ENCODE measurements around the gene MED8.

MED8 gene

GRCh38 chr1:43427524-43427923 lies 37.9 kb upstream of the MED8 start:
- H3K27me3 ChIP-seq (ENCODE audit: insufficient read depth, poor library complexity, severe bottlenecking) = no peaks in the 10 kb centered on the region
- H3K4me3 ChIP-seq (ENCODE audit: severe bottlenecking) = no peak overlapping the region
- H3K36me3 ChIP-seq (ENCODE audit: low read depth) = peaks cover 90% of the 10 kb centered on the region
- DNase-seq (ENCODE audit: low spot score) (no peak), ATAC-seq (ENCODE audit: low read depth) (no peak)
- no peaks in the 10 kb centered on the region for H3K9me3 ChIP-seq (ENCODE audit: severe bottlenecking)
- H3K4me1 ChIP-seq (ENCODE audit: insufficient read depth, poor library complexity, severe bottlenecking) = peaks cover 5% of the 10 kb centered on the region
- no peak overlapping the region for H3K27ac ChIP-seq (ENCODE audit: poor library complexity, severe bottlenecking)
- no peak for TF ChIP-seq CTCF (IDR thresholded peaks at IDR 0.05; ENCODE audit: poor library complexity, severe bottlenecking)

- Histone ChIP-seq H3K27me3 (ENCODE audit: insufficient read depth, poor library complexity, severe bottlenecking) (no peaks in the 10 kb centered on the region), H3K9me3 (ENCODE audit: severe bottlenecking) (no peaks in the 10 kb centered on the region), H3K4me3 (ENCODE audit: severe bottlenecking) (no peak overlapping the region), H3K36me3 (ENCODE audit: low read depth) (peaks cover 87% of the 10 kb centered on the region), H3K4me1 (ENCODE audit: insufficient read depth, poor library complexity, severe bottlenecking) (peaks cover 5% of the 10 kb centered on the region), H3K27ac (ENCODE audit: poor library complexity, severe bottlenecking) (no peak overlapping the region)
- no peak for DNase-seq (ENCODE audit: low spot score)
- ATAC-seq (ENCODE audit: low read depth) = no peak
- TF ChIP-seq CTCF (IDR thresholded peaks at IDR 0.05; ENCODE audit: poor library complexity, severe bottlenecking) = no peak
These were observed 36.6 kb upstream of the MED8 start for GRCh38 chr1:43426221-43426620.

GRCh38 chr1:43425045-43425444 lies 35.4 kb upstream of the MED8 start:
- Histone ChIP-seq H3K4me1 (ENCODE audit: insufficient read depth, poor library complexity, severe bottlenecking) (peaks cover 5% of the 10 kb centered on the region), H3K4me3 (ENCODE audit: severe bottlenecking) (no peak overlapping the region)

GRCh38 chr1:43423672-43424550 lies 34.3 kb upstream of the MED8 start:
- H3K27ac ChIP-seq (ENCODE audit: poor library complexity, severe bottlenecking) = peak overlapping the region; percentile 87
- H3K4me3 ChIP-seq (ENCODE audit: severe bottlenecking) = no peak overlapping the region
- no peaks in the 10 kb centered on the region for H3K27me3 ChIP-seq (ENCODE audit: insufficient read depth, poor library complexity, severe bottlenecking)
- DNase-seq (ENCODE audit: low spot score) (peak; percentile 91), ATAC-seq (ENCODE audit: low read depth) (peak; percentile 90)
- H3K9me3 ChIP-seq (ENCODE audit: severe bottlenecking) = no peaks in the 10 kb centered on the region
- TF ChIP-seq CTCF (IDR thresholded peaks at IDR 0.05; ENCODE audit: poor library complexity, severe bottlenecking) = no peak
- H3K4me1 ChIP-seq (ENCODE audit: insufficient read depth, poor library complexity, severe bottlenecking) = peaks cover 5% of the 10 kb centered on the region
- peaks cover 88% of the 10 kb centered on the region for H3K36me3 ChIP-seq (ENCODE audit: low read depth)

More at GRCh38 chr1:43425045-43425444, 35.4 kb upstream of the MED8 start:
- ATAC-seq (ENCODE audit: low read depth) (no peak), DNase-seq (ENCODE audit: low spot score) (no peak)
- peaks cover 87% of the 10 kb centered on the region for H3K36me3 ChIP-seq (ENCODE audit: low read depth)
- H3K9me3 ChIP-seq (ENCODE audit: severe bottlenecking) = no peaks in the 10 kb centered on the region
- no peak for TF ChIP-seq CTCF (IDR thresholded peaks at IDR 0.05; ENCODE audit: poor library complexity, severe bottlenecking)
- H3K27me3 ChIP-seq (ENCODE audit: insufficient read depth, poor library complexity, severe bottlenecking) = no peaks in the 10 kb centered on the region
- H3K27ac ChIP-seq (ENCODE audit: poor library complexity, severe bottlenecking) = peak overlapping the region; percentile 87
